ENCODE data around the gene MINDY2.
"Not testable (repeated sequence)": the region's sequence is repeated elsewhere in the genome, so short reads cannot be mapped to it uniquely, and the experiment has no call there.

MINDY2 gene

GRCh38 chr15:58793862-58794261 lies 22.8 kb downstream of the MINDY2 start:
- DNase-seq (ENCODE audit: low read depth), result no peak
- H3K4me3 ChIP-seq (ENCODE audit: low read depth, low read length), result no peak overlapping the region

- no peak for DNase-seq (ENCODE audit: low read depth)
- no peak overlapping the region for H3K4me3 ChIP-seq (ENCODE audit: low read depth, low read length)
These were observed 24.7 kb downstream of the MINDY2 start for GRCh38 chr15:58795825-58796224.

DNA sequence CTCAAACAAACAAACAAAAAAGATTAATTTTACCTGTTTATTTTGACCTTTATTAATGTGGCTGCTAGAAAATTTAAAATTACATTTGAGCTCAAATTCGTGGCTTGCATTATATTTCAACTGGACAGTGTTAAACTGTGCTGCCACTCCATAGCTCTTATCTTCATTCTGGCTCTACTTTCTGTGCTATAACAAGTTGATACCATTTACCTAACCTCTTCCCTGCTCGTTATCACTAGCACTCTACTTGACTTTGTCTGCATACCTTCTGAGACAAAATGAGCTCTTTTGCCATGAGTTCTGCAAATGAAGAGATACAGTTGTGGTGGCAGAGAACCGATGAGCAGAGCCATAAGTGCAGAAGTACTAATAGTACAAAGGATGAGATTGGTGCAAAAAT lies 26.4 kb downstream of the MINDY2 start:
- no peak overlapping the region for H3K4me3 ChIP-seq (ENCODE audit: low read depth, low read length)
- DNase-seq (ENCODE audit: low read depth), result no peak

DNA sequence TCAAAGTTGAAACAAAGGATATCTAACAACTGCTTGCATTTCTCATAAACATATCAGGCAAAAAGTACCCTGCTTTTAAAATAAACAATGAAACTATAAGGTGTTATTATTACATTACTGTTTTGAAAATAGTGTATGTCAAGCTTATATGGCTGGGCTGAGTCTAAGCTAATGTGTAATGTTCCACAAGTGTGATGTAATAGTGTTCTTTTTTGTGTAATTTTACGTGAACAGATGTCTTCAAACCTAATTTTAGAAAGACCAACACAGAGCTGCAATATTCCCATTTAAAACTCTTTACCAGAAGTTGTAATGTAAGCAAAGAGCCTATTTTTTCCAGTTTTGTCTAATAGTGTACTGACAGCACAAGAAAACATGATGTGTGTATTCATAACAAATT lies 34.0 kb downstream of the MINDY2 start:
- DNase-seq (ENCODE audit: low read depth), result peak; percentile 0
- no peak overlapping the region for H3K4me3 ChIP-seq (ENCODE audit: low read depth, low read length)

DNA sequence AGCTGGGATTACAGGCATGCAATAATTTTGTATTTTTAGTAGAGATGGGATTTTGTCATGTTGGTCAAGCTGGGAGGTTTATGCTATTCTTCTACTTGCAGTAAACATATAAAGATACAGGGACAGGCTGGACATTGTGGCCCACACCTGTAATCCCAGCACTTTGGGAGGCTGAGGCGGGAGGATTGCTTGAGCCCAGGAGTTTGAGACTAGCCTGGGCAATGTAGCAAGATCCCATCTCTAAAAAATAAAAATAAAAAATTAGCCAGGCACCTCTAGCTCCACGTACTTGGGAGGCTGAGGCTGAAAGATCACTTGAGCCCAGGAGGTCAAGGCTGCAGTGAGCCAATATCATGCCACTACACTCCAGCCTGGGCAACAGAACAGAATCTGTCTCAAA lies 52.2 kb downstream of the MINDY2 start:
- H3K4me3 ChIP-seq (ENCODE audit: low read depth, low read length); DNase-seq (ENCODE audit: low read depth): not testable (repeated sequence)

DNA sequence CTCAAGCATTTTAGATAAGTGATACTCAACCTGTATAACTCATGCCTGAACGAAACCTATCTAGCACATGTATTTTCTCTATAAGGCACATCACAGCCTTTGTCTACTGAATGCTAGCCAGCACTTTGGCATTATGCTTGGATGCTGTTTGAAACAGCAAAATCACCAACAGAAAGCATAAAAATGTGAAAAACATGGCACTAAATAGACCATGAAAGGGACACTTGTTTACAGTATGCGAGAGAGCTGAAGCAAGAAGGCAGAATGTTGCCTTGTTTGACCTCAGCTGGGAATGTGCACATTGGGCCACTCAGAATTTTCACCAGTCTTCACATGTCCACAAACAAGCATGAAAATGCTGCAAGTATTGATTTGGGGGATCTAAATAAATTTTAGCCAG lies 59.5 kb downstream of the MINDY2 start:
- no peak overlapping the region for H3K4me3 ChIP-seq (ENCODE audit: low read depth, low read length)
- DNase-seq (ENCODE audit: low read depth), result no peak

DNA sequence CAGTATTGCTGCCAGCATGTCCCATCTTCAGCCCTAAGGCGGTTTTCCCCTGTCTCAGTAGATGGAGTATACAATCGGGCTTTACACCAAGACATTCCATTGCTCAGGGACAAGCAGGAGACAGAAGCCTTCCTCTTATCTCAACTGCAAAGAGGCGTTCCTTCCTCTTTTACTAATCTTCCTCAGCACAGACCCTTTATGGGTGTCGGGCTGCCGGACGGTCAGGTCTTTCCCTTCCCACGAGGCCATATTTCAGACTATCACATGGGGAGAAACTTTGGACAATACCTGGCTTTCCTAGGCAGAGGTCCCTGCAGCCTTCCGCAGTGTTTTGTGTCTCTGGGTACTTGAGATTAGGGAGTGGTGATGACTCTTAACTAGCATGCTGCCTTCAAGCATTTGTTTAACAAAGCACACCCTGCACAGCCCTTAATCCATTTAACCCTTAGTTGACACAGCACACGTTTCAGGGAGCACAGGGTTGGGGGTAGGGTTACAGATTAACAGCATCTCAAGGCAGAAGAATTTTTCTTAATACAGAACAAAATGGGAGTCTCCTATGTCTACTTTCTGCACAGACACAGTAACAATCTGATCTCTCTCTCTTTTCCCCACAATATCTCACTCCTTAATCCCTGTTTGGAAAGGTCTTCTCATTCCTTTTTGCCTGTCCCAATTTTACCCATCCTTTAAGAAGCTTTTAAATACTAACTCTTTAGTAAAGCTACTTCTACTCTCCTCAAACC lies 62.8 kb downstream of the MINDY2 start:
- not testable (repeated sequence) for DNase-seq (ENCODE audit: low read depth); H3K4me3 ChIP-seq (ENCODE audit: low read depth, low read length)

DNA sequence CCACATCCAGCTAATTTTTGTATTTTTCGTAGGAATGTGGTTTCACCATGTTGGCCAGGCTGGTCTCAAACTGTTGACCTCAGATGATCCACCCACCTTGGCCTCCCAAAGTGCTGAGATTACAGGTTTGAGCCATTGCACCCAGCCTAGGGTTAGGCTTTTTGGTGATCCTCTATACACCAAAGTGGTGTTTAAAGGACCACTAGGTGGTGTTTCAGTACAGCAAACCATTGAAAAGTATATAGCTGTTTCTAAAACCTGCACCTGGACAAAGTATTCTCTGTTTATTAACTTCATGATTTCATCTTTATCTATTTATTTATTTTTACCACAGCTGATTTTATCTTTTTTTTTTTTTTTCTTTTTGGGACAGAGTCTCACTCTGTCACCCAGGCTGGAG lies 68.4 kb downstream of the MINDY2 start:
- no peak for DNase-seq (ENCODE audit: low read depth)
- no peak overlapping the region for H3K4me3 ChIP-seq (ENCODE audit: low read depth, low read length)

DNA sequence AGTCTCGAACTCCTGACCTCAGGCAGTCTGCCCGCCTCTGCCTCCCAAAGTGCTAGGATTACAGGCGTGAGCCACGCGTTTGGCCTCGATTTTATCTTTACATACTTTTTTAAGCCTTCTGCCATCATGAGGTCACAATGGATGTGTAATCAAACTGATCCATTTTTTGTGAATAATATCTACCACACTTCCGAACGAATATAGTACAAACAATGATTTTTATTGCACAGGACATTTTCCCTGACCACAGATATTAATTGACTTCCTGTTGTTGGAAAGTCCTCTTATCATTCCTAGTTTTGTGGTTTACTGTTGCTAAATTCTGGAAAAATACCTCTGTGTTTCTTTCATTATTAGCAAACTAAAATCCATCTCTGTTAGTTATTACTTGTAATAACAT lies 68.9 kb downstream of the MINDY2 start:
- no peak for DNase-seq (ENCODE audit: low read depth)
- no peak overlapping the region for H3K4me3 ChIP-seq (ENCODE audit: low read depth, low read length)

DNA sequence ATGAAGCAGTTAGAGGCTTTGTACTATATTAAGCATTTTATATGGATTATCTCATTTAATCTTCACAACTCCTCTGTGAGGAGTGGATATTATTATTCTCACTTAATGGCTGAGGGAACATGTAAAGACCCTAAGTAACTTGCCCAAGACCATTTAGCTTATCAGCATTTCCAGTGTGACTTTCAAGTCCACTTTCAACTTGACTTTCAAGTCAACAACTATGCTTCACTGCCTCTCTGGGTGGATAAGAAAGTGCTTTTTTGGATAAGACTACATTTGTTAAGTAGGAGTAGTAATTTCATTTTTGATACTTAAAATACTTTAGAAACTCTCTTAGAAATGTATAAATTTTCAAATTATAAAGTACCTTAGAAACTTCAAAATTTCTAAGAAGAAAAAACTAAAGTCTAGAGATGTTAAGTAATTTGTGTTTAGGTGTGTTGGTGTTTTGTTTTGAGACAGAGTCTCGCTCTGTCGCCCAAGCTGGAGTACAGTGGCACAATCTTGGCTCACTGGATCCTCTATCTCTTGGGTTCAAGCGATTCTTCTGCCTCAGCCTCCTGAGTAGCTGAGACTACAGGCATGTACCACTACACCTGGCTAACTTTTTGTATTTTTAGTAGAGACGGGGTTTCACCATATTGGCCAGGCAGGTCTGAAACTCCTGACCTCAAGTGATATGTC lies 71.8 kb downstream of the MINDY2 start:
- no peak for DNase-seq (ENCODE audit: low read depth)
- no peak overlapping the region for H3K4me3 ChIP-seq (ENCODE audit: low read depth, low read length)

DNA sequence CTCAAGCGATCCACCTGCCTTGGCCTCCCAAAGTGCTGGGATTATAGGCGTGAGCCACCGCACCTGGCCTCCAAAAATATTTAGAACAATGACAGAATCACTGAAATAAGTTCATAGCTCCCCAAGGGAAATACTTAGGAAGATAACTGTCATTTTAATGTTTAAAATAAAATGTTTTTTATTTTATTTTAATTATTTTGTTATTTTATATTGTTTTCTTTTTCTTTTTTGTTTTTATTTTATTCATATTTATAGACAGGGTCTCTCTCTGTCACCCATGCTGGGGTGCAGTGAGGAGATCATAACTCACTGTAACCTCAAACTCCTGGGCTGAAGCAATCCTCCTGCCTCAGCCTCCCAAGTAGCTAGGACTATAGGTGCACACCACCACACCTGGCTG lies 80.1 kb downstream of the MINDY2 start:
- not testable (repeated sequence) for DNase-seq (ENCODE audit: low read depth); H3K4me3 ChIP-seq (ENCODE audit: low read depth, low read length)

GRCh38 chr15:58852347-58852746 lies 81.2 kb downstream of the MINDY2 start:
- DNase-seq (ENCODE audit: low read depth), result no peak
- H3K4me3 ChIP-seq (ENCODE audit: low read depth, low read length), result no peak overlapping the region

DNA sequence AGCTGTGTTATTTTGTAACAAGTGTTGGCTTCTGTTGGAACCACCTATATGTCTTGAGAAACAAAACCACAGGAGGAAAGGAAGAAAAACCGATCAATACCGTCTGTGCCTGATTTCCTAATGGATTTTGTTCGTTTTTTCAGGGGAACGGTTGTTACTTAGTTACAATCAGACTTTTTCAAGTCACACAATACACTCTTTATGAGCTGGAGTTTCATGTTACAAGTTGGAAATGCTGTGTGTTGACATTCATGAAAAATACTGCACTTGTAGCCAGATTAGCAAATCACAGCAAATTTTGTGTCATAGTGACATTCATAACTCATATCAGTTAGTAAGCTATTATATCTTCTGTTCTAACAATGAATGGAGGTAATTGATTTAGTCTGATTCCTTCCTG lies 83.5 kb downstream of the MINDY2 start:
- DNase-seq (ENCODE audit: low read depth), result no peak
- no peak overlapping the region for H3K4me3 ChIP-seq (ENCODE audit: low read depth, low read length)

DNA sequence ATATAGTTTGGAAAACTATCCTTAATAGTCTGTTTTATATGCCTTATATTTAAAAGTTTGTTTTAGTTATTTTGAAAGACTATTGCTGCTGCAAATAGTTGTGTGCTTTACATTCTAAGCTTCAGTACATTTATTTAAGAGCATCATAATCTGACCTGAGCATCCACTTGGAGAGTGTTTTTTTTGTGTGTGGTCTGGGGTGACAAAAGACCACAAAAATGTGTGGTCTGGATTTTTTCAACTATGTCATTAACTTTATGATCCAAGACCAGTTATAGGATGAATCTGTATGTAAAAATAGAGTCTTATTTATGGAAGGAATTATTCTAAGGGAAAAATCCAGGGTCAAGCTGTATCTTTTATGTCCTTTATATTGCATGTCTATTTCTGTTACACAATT lies 85.0 kb downstream of the MINDY2 start:
- DNase-seq (ENCODE audit: low read depth), result peak; percentile 32
- H3K4me3 ChIP-seq (ENCODE audit: low read depth, low read length), result no peak overlapping the region

DNA sequence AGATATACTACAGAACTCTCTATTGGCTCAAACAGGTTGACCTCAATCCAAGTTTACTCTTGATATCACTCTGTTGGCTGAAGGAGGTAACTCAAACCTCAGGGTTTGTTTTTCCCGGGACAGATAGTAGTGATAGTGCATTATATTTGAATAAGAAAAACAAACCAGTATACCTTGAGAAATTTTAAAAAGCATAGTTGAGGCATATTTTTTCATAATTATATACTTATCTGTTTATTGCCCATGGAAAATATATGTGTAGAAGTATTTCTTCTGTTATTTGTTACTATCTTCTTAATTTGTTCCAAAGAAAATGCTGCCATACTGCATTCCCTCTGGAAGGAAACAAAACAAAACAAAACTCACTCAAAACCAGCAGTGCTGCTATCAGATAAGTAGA lies 85.5 kb downstream of the MINDY2 start:
- not testable (repeated sequence) for H3K4me3 ChIP-seq (ENCODE audit: low read depth, low read length); DNase-seq (ENCODE audit: low read depth)

DNA sequence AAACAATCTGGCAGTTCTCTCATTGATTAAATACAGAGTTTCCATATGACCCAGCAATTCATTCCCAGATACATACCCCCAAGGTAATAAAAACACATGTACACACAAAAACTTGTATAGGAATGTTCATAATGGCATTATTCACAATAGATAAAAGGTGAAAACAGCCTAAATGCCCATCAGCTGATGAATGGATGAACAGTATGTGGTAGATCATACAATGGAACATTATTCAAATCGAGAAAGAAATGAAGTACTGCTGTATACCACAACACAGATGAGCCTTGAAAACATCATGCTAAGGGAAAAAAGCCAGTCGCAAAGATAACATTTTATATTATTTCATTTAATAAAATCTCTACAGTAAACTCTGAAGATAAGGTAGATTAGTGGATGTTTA lies 91.2 kb downstream of the MINDY2 start:
- no peak for DNase-seq (ENCODE audit: low read depth)

DNA sequence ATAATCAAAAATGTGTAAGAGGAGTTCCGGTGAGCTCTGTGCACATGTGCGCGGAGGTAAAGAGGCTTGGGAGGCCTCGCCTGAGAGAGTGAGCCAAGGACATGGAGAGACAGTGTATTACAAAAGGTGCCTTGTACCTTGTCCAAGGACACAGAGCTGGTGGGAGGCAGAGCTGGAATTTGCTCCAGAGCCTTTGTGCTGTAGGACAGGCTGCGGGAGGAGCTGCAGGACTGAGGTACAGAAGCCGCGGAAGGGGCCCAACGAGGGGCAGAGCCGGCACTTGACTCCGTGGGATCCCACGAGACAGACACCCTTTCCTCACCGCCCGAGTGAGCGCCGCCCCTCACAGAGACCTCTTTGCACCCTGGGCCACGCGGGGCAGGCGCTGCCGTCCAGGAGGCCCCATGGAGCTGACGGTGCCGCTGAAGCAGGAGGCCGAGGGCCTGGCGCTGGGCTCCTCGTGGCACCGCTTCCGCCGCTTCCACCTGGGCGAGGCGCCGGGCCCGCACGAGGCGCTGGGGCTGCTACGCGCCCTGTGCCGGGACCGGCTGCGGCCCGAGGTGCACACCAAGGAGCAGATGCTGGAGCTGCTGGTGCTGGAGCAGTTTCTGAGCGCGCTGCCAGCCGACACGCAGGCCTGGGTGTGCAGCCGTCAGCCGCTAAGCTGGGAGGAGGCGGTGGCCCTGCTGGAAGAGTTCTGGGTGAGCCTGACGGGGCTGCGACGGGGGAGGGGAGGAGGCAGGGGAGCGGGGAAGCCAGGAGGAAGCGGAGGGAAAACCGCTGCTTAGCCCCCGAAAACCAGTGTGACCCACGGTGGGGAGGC lies 93.7 kb downstream of the MINDY2 start:
- no peak for DNase-seq (ENCODE audit: low read depth)
- H3K4me3 ChIP-seq (ENCODE audit: low read depth, low read length), result peak overlapping the region; percentile 2

More for the DNA sequence above, 91.2 kb downstream of the MINDY2 start:
- H3K4me3 ChIP-seq (ENCODE audit: low read depth, low read length), result no peak overlapping the region

GRCh38 chr15:58865425-58865880 lies 94.4 kb downstream of the MINDY2 start:
- DNase-seq (ENCODE audit: low read depth), result no peak
- no peak overlapping the region for H3K4me3 ChIP-seq (ENCODE audit: low read depth, low read length)

- no peak for DNase-seq (ENCODE audit: low read depth)
- H3K4me3 ChIP-seq (ENCODE audit: low read depth, low read length), result no peak overlapping the region
These were observed 96.8 kb downstream of the MINDY2 start for GRCh38 chr15:58867926-58868325.

DNA sequence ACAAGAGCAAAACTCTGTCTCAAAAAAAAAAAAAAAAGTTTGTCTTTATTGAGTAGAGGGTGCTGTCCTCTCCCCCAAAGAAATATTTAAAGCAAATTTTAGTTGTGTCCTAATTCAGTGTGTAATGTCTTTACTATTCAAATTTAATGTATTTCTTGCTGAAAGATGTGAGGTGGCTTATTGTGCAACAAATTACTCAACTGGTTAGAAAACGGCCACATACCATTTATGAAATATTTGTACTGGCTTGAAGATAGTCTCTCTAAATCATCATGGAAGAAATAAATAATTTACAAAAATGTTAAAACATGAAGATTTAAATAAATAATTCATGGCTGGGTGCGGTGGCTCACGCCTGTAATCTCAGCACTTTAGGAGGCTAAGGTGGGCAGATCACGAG lies 99.3 kb downstream of the MINDY2 start:
- H3K4me3 ChIP-seq (ENCODE audit: low read depth, low read length), result no peak overlapping the region
- DNase-seq (ENCODE audit: low read depth), result peak; percentile 8
